ENCODE measurements around the gene NOLC1. TPM values are rescaled to one million over a fixed set of nuclear protein-coding genes. Genes with fewer than 3 reads are reported as not detected.

Gene NOLC1
- total RNA-seq, 8 experiments from 2014 or later, result 63.5 to 149 (median 98.3) TPM

- no peak overlapping the region for H3K27ac ChIP-seq
- in situ Hi-C loops (cut with MboI; ENCODE audit: low pct_unique_long_range_greater_than_20kb in 2 of 9, low sequenced_read_pairs in 9 of 9, unreplicated experiment in 9 of 9), result no loop called here
- H3K4me3 ChIP-seq, result no peak overlapping the region
- 20 to 90% (median 57%) methylated on average over 1 to 4 of the region's 5 CpGs; no CpG with 5 or more reads in 2 of the 10 experiments for WGBS, 10 experiments
- no peak for ATAC-seq (replicated peaks in 6 of 8)
- H3K4me1 ChIP-seq (replicated peaks in 1 of 2), result no peaks in the 10 kb centered on the region
Measured at GRCh38 chr10:102208311-102209035, 56.3 kb downstream of the NOLC1 start.

- Histone ChIP-seq H3K4me1 (replicated peaks in 1 of 2) (no peaks in the 10 kb centered on the region), H3K4me3 (no peak overlapping the region), H3K27ac (no peak overlapping the region)
- in situ Hi-C loops (cut with MboI; ENCODE audit: low pct_unique_long_range_greater_than_20kb in 2 of 9, low sequenced_read_pairs in 9 of 9, unreplicated experiment in 9 of 9), result no loop called here
- 40 to 100% (median 75%) methylated on average over 1 to 3 of the region's 3 CpGs; no CpG with 5 or more reads in 2 of the 10 experiments for WGBS, 10 experiments
- ATAC-seq (replicated peaks in 6 of 8), result no peak
Measured at GRCh38 chr10:102211615-102212299, 59.6 kb downstream of the NOLC1 start.

Other genes with a start within 250 kb of the NOLC1 start
- gene ARMH3, start 96.2 kb upstream of the NOLC1 start, total RNA-seq, result 10 to 100 TPM in 4 of 8 experiments, 1 to 10 TPM in 4; 5.5 to 18.3 (median 10.0) TPM
- gene HPS6, start 87.0 kb upstream of the NOLC1 start, total RNA-seq, result 10 to 100 TPM in 6 of 8 experiments, 1 to 10 TPM in 2; 8.1 to 19.3 (median 13.6) TPM
- 100 to 1,000 TPM in 1 of 8 experiments, 10 to 100 TPM in 7; 36.7 to 132 (median 85.4) TPM for gene LDB1, start 32.0 kb upstream of the NOLC1 start, total RNA-seq
- gene PPRC1, start 19.3 kb upstream of the NOLC1 start, total RNA-seq, result 10 to 100 TPM in 7 of 8 experiments, 1 to 10 TPM in 1; 7.8 to 46.4 (median 15.3) TPM
- gene ELOVL3, start 73.9 kb downstream of the NOLC1 start, total RNA-seq, result 1 to 10 TPM in 1 of 8 experiments, under 1 TPM in 5, not detected in 2; 0.13 to 1.8 (median 0.41) TPM
- gene PITX3, start 89.1 kb downstream of the NOLC1 start, total RNA-seq, result under 1 TPM in 4 of 8 experiments, not detected in 4; 0.05 to 0.33 (median 0.22) TPM
- 10 to 100 TPM; 28.4 to 47.8 (median 39.1) TPM for gene GBF1, start 93.1 kb downstream of the NOLC1 start, total RNA-seq
- gene NFKB2, start 243.3 kb downstream of the NOLC1 start, total RNA-seq, result 10 to 100 TPM in 5 of 8 experiments, 1 to 10 TPM in 3; 5.2 to 38.8 (median 11.8) TPM